ENCODE data around the gene EXT2.

EXT2 gene

GRCh38 chr11:44208976-44209603 is 113.6 kb downstream of the EXT2 start:
- DNase-seq, result no peak

GRCh38 chr11:44212128-44212527 is 116.7 kb downstream of the EXT2 start:
- no peak for DNase-seq

GRCh38 chr11:44213148-44213547 is 117.7 kb downstream of the EXT2 start:
- no peak for DNase-seq

- no peak for DNase-seq
Measured at GRCh38 chr11:44217432-44217831, 122.0 kb downstream of the EXT2 start.

GRCh38 chr11:44219830-44220796 is 124.6 kb downstream of the EXT2 start:
- DNase-seq, result no peak

GRCh38 chr11:44221456-44221855 is 126.0 kb downstream of the EXT2 start:
- DNase-seq, result no peak

- DNase-seq, result no peak
Measured at GRCh38 chr11:44221992-44222391, 126.5 kb downstream of the EXT2 start.

- DNase-seq, result no peak
Measured at GRCh38 chr11:44223238-44223637, 127.8 kb downstream of the EXT2 start.

- no peak for DNase-seq
Measured at GRCh38 chr11:44224867-44225501, 129.5 kb downstream of the EXT2 start.

- no peak for DNase-seq
Measured at GRCh38 chr11:44226490-44226889, 131.0 kb downstream of the EXT2 start.

GRCh38 chr11:44226945-44227344 is 131.5 kb downstream of the EXT2 start:
- DNase-seq, result no peak

- no peak for DNase-seq
Measured at GRCh38 chr11:44228379-44228778, 132.9 kb downstream of the EXT2 start.

- DNase-seq, result no peak
Measured at GRCh38 chr11:44229098-44229497, 133.6 kb downstream of the EXT2 start.

GRCh38 chr11:44229624-44230023 is 134.1 kb downstream of the EXT2 start:
- no peak for DNase-seq

GRCh38 chr11:44235765-44236201 is 140.3 kb downstream of the EXT2 start:
- no peak for DNase-seq

- DNase-seq, result no peak
Measured at GRCh38 chr11:44236296-44236695, 140.8 kb downstream of the EXT2 start.

- DNase-seq, result no peak
Measured at GRCh38 chr11:44237156-44237555, 141.7 kb downstream of the EXT2 start.

- DNase-seq, result no peak
Measured at GRCh38 chr11:44241851-44242250, 146.4 kb downstream of the EXT2 start.

GRCh38 chr11:44243086-44243485 is 147.6 kb downstream of the EXT2 start:
- DNase-seq, result no peak

GRCh38 chr11:44243595-44244343 is 148.3 kb downstream of the EXT2 start:
- no peak for DNase-seq

GRCh38 chr11:44244639-44245310 is 149.3 kb downstream of the EXT2 start:
- DNase-seq, result no peak

GRCh38 chr11:44246726-44247125 is 151.2 kb downstream of the EXT2 start:
- no peak for DNase-seq

Data from activated CD4-positive, alpha-beta T cell treated with anti-CD3 and anti-CD28 coated beads, Interleukin-2, amount 50 U/mL, for 48 hours (primary cell).